HG03139 (cell line): ENCODE measurements around the gene LRSAM1.

ENCODE experiments used
- ATAC-seq: cut with Tn5 transposase; IDR thresholded peaks from one replicate; pipeline ENCODE4 v1.9.1; 2021; ENCODE audit not compliant: unreplicated experiment

Gene LRSAM1

GRCh38 chr9:127424676-127424999 lies 26.7 kb upstream of the LRSAM1 start:
- peak; percentile 19 for ATAC-seq

- no peak for ATAC-seq
Measured at GRCh38 chr9:127426756-127427155, 24.6 kb upstream of the LRSAM1 start.

- ATAC-seq: no peak
Measured at GRCh38 chr9:127428348-127428747, 23.0 kb upstream of the LRSAM1 start.

- ATAC-seq: no peak
Measured at GRCh38 chr9:127430415-127430814, 20.9 kb upstream of the LRSAM1 start.

- ATAC-seq: no peak
Measured at GRCh38 chr9:127437497-127438264, 13.6 kb upstream of the LRSAM1 start.

- no peak for ATAC-seq
Measured at GRCh38 chr9:127438394-127438793, 12.9 kb upstream of the LRSAM1 start.

- ATAC-seq: no peak
Measured at GRCh38 chr9:127444283-127444920, 6.9 kb upstream of the LRSAM1 start.

- ATAC-seq: no peak
Measured at GRCh38 chr9:127444921-127445850, 6.1 kb upstream of the LRSAM1 start.

GRCh38 chr9:127445851-127446712 lies 5.2 kb upstream of the LRSAM1 start:
- no peak for ATAC-seq

- no peak for ATAC-seq
Measured at GRCh38 chr9:127446713-127447415, 4.4 kb upstream of the LRSAM1 start.

GRCh38 chr9:127447416-127448111 lies 3.7 kb upstream of the LRSAM1 start:
- ATAC-seq: no peak

- ATAC-seq: no peak
Measured at GRCh38 chr9:127448112-127448805, 3.1 kb upstream of the LRSAM1 start.

GRCh38 chr9:127449332-127449966 lies 1.9 kb upstream of the LRSAM1 start:
- no peak for ATAC-seq

GRCh38 chr9:127450243-127450760 lies 1.0 kb upstream of the LRSAM1 start:
- ATAC-seq: peak; percentile 6

- peak; percentile 21 for ATAC-seq
Measured at GRCh38 chr9:127451608-127451857, 223 bp downstream of the LRSAM1 start.

GRCh38 chr9:127451858-127452656 lies 747 bp downstream of the LRSAM1 start:
- ATAC-seq: peak; percentile 9

GRCh38 chr9:127452691-127453090 lies 1.4 kb downstream of the LRSAM1 start:
- no peak for ATAC-seq
